Choroid plexus epithelial cell (primary cell): ENCODE results near the gene TASP1.
"Not testable (repeated sequence)": the region's sequence is repeated elsewhere in the genome, so short reads cannot be mapped to it uniquely, and the experiment has no call there.

Experiments
- DNase-seq: peaks from one replicate; pipeline ENCODE4 v3.0.0-alpha.2; 2010; ENCODE audit warnings: low read depth
- H3K4me3 ChIP-seq: 2 replicates; pipeline ENCODE4 v1.5.1; 2011; ENCODE audit warnings: low read depth, mild to moderate bottlenecking, control low read depth, low read length, moderate library complexity
- TF ChIP-seq, protein P1 (sequence below): conservative IDR thresholded peaks from 2 replicates; pipeline ENCODE4 v1.5.1; 2011; ENCODE audit warnings: low read depth, mild to moderate bottlenecking, control low read depth, inconsistent platforms, low read length, moderate library complexity

TASP1 gene

DNA sequence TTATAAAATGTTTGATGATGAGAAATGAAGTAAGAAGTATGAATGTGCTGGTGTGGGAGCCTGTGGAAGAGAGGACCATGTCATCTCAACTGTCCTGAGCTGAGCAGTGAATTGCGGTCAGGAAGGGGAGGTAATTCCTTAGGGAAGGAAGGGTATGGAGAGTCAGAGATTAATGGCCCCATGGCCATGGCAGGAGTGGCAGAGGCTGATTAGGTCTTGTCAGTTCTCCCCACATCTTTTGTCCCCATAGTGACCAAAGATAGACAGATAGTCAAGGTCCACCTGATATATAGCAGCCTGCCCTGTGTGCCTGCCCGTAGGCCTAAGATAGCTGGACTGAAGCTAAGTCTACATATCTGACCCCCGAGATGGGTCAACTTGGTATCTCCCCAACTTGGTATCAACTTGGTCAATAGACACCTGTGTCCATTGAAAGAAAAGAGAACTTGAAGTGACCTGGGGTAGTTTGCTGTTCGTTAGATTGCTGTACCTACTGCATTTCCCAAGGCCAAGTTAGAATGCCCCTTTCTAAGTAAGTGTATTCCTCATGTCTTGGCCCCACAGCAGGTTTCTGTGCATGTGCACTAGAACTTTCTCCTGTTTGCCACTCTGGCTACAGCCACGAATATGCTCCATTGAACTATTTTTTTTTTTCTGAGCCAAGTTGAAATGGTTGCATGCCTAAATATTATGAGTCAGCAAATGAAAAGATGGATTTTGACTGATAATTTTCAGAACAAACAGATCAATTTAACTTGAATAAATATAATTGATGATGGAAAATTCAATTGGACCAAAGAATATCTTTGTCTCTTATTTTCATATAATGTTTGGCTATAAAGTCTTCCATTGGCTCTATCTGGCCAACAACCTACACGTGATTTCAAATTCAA lies 274.2 kb downstream of the TASP1 start:
- no peak for DNase-seq
- TF ChIP-seq, protein P1, sequence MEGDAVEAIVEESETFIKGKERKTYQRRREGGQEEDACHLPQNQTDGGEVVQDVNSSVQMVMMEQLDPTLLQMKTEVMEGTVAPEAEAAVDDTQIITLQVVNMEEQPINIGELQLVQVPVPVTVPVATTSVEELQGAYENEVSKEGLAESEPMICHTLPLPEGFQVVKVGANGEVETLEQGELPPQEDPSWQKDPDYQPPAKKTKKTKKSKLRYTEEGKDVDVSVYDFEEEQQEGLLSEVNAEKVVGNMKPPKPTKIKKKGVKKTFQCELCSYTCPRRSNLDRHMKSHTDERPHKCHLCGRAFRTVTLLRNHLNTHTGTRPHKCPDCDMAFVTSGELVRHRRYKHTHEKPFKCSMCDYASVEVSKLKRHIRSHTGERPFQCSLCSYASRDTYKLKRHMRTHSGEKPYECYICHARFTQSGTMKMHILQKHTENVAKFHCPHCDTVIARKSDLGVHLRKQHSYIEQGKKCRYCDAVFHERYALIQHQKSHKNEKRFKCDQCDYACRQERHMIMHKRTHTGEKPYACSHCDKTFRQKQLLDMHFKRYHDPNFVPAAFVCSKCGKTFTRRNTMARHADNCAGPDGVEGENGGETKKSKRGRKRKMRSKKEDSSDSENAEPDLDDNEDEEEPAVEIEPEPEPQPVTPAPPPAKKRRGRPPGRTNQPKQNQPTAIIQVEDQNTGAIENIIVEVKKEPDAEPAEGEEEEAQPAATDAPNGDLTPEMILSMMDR = no peak
- no peak overlapping the region for H3K4me3 ChIP-seq

DNA sequence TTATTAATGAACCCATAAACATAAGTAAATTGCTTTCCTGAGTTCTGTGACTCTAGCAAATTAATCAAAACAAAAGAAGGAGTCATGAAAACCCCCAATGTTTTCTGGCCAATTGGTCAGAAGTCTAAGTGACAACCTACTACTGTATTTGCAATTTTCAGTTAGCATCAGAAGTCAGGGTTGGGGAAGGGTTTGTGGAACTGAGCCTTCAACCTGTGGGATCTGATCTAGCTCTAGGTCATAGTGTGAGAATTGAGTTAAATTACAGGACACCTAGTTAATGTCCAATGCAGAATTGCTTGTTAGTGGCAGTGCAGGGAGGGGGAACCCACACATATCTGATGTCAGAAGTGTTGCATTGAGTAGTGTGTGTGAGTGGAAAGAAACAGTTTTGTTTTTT lies 275.3 kb downstream of the TASP1 start:
- TF ChIP-seq, protein P1 = no peak
- no peak overlapping the region for H3K4me3 ChIP-seq
- no peak for DNase-seq

DNA sequence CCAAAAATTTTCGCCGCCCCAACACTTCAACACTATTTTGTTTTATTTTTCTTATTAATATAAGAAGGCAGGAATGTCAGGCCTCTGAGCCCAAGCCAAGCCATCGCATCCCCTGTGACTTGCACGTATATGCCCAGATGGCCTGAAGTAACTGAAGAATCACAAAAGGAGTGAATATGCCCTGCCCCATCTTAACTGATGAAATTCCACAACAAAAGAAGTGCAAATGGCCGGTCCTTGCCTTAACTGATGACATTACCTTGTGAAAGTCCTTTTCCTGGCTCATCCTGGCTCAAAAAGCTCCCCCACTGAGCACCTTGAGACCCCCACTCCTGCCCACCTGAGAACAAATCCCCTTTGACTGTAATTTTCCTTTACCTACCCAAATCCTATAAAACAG lies 276.6 kb downstream of the TASP1 start:
- DNase-seq, H3K4me3 ChIP-seq: not testable (repeated sequence)

DNA sequence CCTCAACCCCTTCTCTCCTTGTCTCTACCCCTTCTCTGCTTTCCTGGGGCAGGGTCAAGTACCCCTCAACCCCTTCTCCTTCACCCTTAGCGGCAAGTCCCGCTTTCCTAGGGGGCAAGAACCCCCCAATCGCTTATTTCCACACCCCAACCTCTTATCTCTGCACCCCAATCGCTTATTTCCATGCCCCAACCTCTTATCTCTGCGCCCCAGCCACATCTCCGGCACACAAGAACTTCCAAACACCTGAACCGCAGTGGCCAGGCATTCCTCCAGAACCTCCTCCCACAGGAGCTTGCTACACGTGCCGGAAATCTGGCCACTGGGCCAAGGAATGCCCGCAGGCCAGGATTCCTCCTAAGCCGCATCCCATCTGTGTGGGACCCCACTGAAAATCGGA lies 279.8 kb downstream of the TASP1 start:
- not testable (repeated sequence) for H3K4me3 ChIP-seq, DNase-seq

DNA sequence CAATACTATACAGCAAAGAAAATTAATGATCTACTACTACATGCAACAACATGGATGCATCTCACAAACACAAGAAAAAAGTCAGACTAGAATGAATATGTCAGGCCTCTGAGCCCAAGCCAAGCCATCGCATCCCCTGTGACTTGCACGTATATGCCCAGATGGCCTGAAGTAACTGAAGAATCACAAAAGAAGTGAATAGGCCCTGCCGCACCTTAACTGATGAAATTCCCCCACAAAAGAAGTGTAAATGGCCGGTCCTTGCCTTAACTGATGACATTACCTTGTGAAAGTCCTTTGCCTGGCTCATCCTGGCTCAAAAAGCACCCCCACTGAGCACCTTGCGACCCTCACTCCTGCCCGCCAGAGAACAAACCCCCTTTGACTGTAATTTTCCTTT lies 280.9 kb downstream of the TASP1 start:
- DNase-seq, H3K4me3 ChIP-seq: not testable (repeated sequence)

DNA sequence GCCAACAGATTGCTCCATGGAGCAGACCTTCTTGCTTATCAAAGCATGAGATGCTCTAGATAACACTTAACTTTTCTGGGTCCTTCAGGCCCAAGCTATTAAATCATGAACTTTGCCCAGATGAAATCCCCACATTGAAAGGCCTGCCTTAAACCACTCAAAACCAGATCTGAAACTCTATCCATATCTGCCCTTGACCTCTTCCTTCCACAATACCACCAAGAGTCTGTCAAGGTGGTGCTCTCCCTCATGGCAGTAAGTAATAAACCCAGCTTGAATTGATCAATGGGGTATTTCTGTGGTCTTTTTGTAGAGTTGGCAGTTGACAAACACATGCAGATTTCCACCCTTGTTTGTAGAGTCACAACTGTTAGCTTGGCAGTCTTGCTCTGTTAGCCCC lies 282.1 kb downstream of the TASP1 start:
- no peak for DNase-seq
- no peak overlapping the region for H3K4me3 ChIP-seq
- TF ChIP-seq, protein P1 = no peak

DNA sequence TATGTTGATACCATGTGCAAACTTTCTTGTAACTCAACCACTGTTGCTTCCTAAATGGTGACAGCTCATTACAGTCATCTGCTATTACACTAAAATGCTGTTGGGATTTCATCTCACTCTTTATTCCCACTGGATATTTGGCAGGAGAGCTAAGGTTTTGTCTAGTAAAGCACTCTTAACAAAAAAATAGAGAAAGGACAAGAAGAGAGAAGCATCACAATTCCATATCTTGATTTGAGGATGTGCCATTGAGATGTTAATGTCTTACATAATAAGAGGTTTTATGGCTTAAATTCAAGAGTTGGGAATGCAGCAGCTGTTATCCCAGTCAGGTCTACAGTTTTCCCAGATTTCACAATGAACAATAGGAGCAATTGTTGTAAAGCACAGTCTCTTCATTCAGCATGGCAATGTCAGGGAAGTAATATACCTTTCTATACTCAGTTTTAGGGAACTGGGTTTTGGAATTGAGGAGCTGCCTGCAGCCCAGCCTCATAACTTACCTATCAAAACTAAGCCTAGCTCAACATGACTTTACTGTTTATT lies 282.7 kb downstream of the TASP1 start:
- DNase-seq = no peak
- TF ChIP-seq, protein P1 = no peak

DNA sequence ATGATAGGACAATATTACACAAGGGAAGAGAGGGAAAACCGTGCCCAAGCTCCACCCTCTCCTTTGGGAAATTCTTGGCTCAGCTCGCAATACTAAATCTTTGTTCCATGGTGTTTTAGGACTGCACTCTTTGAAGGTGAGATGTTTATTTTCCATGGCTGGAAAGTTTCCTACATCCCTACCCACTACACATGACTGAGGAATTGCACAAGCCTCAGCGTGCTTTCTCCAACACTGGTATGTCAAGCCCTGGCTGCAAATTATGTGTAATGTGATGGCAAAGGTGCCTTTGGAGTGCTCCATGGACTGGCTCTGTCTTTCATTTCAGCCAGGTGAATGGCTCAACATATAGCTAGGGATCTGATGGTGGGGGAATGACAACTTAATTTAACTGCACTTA lies 283.3 kb downstream of the TASP1 start:
- TF ChIP-seq, protein P1 = no peak
- no peak overlapping the region for H3K4me3 ChIP-seq
- DNase-seq = no peak

More for the DNA sequence above, 282.7 kb downstream of the TASP1 start:
- H3K4me3 ChIP-seq = no peak overlapping the region
